Stimulated activated CD8-positive, alpha-beta memory T cell treated with anti-CD3 and anti-CD28 coated beads, Interleukin-4, amount 100 ng/mL, for 4 hours (primary cell): ENCODE data around the gene MTRF1.

Experiments
- DNase-seq, 2 donors: peaks; one replicate each; pipeline ENCODE4 v3.0.0-alpha.2; 2020; ENCODE audit warnings: low read depth in 2 of 2, low spot score in 1 of 2

The MTRF1 gene

GRCh38 chr13:41224113-41225110 lies 39.0 kb downstream of the MTRF1 start:
- no peak for DNase-seq

DNA sequence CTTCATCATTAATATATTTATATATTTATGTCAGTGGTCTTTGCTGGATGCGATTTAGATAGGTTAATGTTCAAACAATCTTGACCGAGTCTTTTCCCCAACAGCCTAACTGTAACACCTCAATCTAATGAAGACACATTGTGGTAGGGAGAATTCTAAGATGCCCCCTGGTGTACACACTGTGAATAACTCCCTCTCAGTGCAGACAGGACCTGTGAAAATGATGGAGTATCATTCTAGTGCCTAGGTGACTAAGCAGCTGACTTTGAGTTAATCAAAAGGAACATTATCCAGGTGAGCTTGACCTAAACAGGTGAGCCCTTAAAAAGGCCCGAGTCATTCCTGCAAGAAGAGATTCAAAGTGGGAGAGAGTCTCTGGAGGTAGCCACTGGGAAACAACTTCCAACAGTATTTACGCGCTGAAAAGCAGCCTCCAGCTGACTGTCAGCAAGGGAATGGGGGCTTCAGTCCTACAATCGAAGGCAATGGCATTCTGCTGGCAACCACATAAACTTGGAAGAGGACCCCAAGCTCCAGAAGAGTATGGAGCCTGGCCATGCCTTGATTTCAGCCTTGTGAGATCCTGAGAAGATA lies 41.0 kb downstream of the MTRF1 start:
- peak in 1 of 2 donors; percentile 11 for DNase-seq

- DNase-seq, result no peak
Measured at GRCh38 chr13:41220401-41220800, 43.0 kb downstream of the MTRF1 start.

DNA sequence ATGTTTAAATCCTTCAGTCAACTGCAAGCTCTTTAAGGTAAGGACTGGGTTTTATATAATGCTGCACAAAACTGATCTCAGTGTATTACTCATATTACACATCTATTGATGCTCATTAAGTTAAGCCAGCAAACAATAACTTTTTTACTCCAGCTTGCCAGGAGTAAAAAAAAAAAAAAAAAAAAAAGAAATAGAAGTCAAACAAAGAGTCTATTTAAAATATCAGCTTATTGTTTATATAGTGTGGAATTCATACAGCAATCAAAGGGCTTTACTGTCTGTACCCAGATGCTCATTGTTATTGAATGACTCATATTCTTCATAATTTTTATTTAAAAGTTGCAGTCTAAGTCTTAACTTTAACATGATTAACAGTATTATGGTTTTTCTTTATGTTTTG lies 47.2 kb downstream of the MTRF1 start:
- DNase-seq, result no peak

DNA sequence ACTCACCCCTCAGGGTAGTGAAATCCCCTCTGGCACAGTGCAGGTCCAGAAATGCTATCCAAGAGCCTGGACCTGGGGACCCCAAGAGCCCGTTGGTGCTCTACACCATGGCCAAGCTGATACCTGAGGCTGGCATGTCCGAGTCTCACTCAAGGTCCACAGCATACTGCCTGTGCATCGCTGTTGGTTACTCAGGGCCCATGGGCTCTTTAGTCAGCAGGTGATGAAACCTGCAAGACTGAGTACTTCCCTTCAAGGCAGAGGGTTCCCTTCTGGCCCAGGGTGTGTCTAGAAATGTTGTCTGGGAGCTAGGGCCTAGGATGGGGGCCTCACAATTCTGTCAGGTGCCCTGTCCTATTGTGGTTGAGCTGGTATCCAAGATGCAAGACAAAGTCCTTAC lies 49.5 kb downstream of the MTRF1 start:
- DNase-seq, result no peak

DNA sequence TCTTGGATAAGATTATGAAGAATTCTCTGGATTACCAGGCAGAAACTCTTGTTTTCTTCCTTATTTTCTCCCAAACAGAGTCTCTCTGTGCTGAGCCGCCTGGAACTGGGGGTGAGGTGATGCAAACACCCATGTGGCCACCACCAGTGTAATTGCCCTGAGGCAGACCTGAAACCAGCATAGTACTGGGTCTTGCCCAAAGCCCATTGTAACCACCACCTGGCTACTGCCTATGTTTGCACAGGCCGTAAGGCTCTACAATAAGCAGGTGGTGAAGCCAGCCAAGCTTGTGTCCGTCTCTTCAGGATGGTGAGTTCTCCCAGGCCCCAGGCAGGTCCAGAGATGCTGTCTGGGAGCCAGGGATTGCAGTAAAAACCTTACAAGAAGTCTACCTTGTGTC lies 50.1 kb downstream of the MTRF1 start:
- no peak for DNase-seq

DNA sequence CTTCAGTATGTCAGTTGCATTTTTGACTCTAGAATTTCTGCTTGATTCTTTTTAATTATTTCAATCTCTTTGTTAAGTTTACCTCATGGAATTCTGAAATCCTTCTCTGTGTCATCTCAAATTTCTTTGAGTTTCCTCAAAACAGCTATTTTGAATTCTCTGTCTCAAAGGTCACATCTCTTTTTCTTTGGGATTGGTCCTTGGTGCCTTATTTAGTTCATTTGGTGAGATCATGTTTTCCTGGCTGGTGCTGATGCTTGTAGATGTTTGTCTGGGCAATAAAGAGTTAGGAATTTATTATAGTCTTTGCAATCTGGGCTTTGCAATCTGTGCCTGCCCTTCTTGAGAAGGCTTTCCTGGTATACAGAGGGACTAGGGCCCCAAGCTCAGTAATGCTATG lies 50.5 kb downstream of the MTRF1 start:
- DNase-seq, result no peak

- no peak for DNase-seq
Measured at GRCh38 chr13:41211062-41211461, 52.3 kb downstream of the MTRF1 start.

- no peak for DNase-seq
Measured at GRCh38 chr13:41206467-41206866, 56.9 kb downstream of the MTRF1 start.

GRCh38 chr13:41203810-41204209 lies 59.6 kb downstream of the MTRF1 start:
- no peak for DNase-seq

DNA sequence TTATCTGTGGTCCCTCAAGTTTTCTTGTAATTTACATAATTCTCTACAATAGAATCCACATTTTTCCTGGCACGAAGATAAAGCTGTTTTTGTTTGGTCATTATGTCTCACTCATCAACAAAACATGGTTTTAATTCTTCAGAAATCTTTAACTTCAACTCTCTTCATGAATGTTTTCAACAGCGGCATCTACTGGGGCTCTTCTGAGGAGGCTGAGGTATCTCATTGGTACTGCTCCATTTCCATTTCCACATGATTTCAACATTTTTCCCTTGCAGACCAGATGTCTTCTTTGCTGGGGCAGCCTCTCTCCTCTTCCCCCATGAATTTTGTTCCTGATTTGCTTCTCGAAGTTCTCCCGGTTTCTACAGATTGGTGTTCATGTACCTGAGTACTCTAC lies 63.2 kb downstream of the MTRF1 start:
- no peak for DNase-seq

DNA sequence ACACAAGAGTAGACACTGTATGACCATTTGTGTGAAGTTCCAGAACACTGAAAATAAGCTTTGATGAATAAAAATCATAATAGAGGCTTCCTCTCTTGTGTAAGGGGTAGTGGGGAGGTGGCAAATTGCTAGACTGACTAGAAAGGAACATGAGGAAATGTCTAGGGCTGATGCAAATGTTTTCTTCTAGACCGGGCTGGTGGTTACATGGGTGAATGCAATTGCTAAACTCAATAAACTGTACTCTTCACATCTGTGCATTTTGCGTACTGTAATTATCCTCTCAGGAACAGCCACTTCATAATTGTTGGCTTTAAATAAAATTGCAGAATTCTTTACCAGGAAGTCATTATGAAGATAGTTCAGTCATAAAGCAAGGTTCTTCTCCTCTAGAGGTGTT lies 63.9 kb downstream of the MTRF1 start:
- DNase-seq, result no peak

DNA sequence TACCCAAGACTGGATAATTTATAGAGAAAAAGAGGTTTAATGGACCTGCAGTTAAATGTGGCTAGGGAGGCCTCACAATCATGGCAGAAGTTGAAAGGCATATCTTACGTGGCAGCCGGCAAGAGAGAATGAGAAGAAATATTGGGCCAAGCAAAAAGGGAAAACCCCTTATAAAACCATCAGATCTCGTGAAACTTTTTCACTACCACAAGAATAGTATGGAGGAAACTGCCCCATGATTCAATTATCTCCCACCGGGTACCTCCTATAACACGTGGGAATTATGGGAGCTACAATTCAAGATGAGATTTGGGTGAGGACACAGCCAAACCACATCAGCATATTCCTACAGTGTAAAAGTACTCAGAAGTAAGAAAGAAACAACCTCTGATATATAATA lies 64.3 kb downstream of the MTRF1 start:
- DNase-seq, result no peak

DNA sequence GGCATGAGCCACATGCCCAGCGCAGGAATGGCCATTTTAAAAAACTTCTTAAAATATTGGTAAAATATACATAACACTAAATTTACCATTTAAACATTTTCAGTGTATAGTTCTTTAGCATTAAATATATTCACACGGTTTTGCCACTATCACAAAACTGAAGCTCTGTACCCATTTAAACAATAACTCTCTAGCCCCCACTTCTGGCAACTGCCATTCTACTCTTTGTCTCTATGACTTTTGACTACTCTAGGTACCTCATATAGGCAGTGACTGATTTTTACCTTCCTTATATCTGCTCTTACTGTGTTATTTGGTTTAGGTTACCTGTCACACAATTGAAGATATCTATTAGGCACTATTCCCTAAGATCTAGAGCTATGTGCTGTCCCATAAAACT lies 66.8 kb downstream of the MTRF1 start:
- no peak for DNase-seq

DNA sequence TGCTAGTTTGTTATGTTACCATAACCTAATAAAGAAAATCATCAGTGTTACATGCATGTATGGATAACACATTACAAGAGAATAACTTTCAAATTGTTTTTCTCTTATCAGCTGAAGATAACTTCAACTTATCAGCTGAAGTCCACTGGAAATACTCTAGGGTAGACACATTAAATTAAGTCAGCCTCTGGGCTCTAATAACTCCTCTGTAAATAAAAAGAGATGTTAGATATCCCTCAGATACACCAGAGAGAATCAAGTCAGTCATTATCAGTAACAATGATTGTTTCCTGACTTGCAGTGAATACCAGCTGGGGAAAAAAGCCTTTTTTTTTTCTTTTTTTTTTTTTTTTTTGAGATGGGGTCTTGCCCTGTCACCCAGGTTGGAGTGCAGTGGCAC lies 67.4 kb downstream of the MTRF1 start:
- DNase-seq, result no peak

DNA sequence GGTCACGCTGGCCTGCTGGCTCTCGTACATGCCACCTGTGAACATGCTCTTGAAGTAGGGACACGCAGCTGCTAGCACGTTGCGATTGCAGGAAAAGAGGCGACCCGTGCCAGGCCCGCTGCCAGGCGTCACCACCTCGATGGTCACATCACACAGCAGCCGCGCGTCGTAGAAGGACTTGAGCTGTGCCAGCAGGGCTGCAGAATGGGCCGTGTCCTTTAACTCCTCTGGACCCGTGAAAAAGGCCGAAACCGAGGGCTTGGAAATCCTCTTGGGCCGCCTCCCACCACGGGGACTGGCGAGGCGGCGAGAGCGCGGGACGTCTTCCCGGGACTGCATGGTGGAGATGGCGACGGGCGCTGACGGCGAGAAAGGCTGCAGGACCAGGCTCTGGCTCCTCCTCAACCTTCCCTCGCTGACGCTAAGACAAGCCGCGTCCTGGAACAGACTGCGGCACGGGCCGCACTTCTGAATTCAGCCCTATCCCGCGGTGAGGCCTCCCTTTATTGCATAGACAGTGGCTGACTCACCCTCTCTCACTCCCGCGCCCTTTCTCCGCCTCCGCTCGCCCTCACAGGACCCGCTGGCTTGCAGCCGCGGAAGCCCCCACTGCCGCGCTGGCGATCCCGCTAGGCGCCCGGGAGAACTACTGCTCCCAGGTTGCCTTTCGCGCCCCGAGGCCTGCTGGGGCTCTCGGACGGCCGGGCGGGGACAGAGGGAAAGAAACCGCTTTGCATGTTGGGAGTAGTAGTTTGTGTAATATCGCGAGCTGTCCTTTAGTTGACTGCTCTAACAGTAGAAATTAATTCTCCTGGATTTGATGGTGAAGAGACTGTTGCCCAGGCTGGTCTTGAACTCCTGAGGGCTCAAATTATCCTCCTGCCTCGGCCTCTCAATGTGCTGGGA lies 69.2 kb downstream of the MTRF1 start, which contains the start of gene KBTBD7:
Gene KBTBD7 (minus strand): TSS at position 651 of the 906 bp plus-strand sequence. CDS start 312 bp downstream, at position 339.
- DNase-seq, result peak; percentile 84 to 91

- no peak for DNase-seq
Measured at GRCh38 chr13:41193469-41193868, 69.9 kb downstream of the MTRF1 start.

DNA sequence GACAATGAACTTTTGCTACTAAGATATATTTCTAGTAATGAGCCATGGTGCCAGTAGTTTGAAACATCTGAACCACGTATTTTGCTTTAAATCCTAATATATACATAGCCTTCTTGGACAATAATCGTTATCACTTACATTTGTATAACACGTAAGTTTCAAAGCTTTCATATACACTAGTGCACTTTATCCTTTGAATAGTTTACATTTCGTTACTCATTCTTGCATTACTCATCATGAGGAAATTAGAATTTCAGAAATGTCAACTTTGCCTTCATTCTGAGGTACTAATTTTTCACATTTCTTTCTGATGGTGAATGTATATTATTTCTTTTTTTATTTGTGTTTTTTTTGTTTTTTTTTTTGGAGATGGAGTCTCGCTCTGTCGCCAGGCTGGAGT lies 74.8 kb downstream of the MTRF1 start:
- no peak for DNase-seq

GRCh38 chr13:41186481-41186880 lies 76.9 kb downstream of the MTRF1 start:
- no peak for DNase-seq

GRCh38 chr13:41182231-41182630 lies 81.1 kb downstream of the MTRF1 start:
- DNase-seq, result no peak

GRCh38 chr13:41179593-41180250 lies 83.7 kb downstream of the MTRF1 start:
- DNase-seq, result no peak
